ENCODE data around the gene PLEKHA5. TPM values are rescaled to one million over a fixed set of nuclear protein-coding genes. Genes with fewer than 3 reads are reported as not detected.
"Not testable (repeated sequence)": the region's sequence is repeated elsewhere in the genome, so short reads cannot be mapped to it uniquely, and the experiment has no call there.

Gene PLEKHA5
- polyA plus RNA-seq, 10 donors = 13.8 to 33.6 (median 16.7) TPM

GRCh38 chr12:19167708-19168107 lies 38.2 kb downstream of the PLEKHA5 start:
- no peak for DNase-seq

- DNase-seq = no peak
These were observed 39.1 kb downstream of the PLEKHA5 start for GRCh38 chr12:19168644-19169043.

GRCh38 chr12:19169222-19169621 lies 39.7 kb downstream of the PLEKHA5 start:
- no peak for DNase-seq

- DNase-seq = not testable (repeated sequence)
These were observed 40.8 kb downstream of the PLEKHA5 start for GRCh38 chr12:19170286-19170685.

- DNase-seq = no peak
These were observed 42.2 kb downstream of the PLEKHA5 start for GRCh38 chr12:19171731-19172130.

- no peak for DNase-seq
These were observed 48.2 kb downstream of the PLEKHA5 start for GRCh38 chr12:19177754-19178153.

GRCh38 chr12:19179986-19180385 lies 50.5 kb downstream of the PLEKHA5 start:
- DNase-seq = no peak

- DNase-seq = peak in 1 of 3 donors; percentile 49
These were observed 52.3 kb downstream of the PLEKHA5 start for GRCh38 chr12:19181666-19182426.

- DNase-seq = no peak
These were observed 53.7 kb downstream of the PLEKHA5 start for GRCh38 chr12:19183121-19183838.

- DNase-seq = no peak
These were observed 55.9 kb downstream of the PLEKHA5 start for GRCh38 chr12:19185262-19185929.

- peak; percentile 45 to 75 (median 57) for DNase-seq
These were observed 57.5 kb downstream of the PLEKHA5 start for GRCh38 chr12:19186722-19187661.

GRCh38 chr12:19189522-19189921 lies 60.0 kb downstream of the PLEKHA5 start:
- no peak for DNase-seq

- DNase-seq = peak in 2 of 3 donors; percentile 32 to 34
These were observed 60.9 kb downstream of the PLEKHA5 start for GRCh38 chr12:19190292-19191031.

- no peak for DNase-seq
These were observed 61.6 kb downstream of the PLEKHA5 start for GRCh38 chr12:19191089-19191488.

GRCh38 chr12:19191563-19191962 lies 62.0 kb downstream of the PLEKHA5 start:
- DNase-seq = no peak

GRCh38 chr12:19192710-19193109 lies 63.2 kb downstream of the PLEKHA5 start:
- DNase-seq = no peak

- DNase-seq = no peak
These were observed 65.4 kb downstream of the PLEKHA5 start for GRCh38 chr12:19194963-19195362.

GRCh38 chr12:19196959-19197630 lies 67.6 kb downstream of the PLEKHA5 start:
- DNase-seq = no peak

GRCh38 chr12:19198272-19198671 lies 68.7 kb downstream of the PLEKHA5 start:
- DNase-seq = no peak

- DNase-seq = no peak
These were observed 69.8 kb downstream of the PLEKHA5 start for GRCh38 chr12:19199332-19199731.
